CD4-positive, alpha-beta T cell treated with Interleukin-17A for 4 hours (primary cell): ENCODE data around the gene MRM2.

Experiments
- DNase-seq: peaks from one replicate; pipeline ENCODE4 v3.0.0-alpha.2; 2020; ENCODE audit warnings: mixed read lengths

Gene MRM2

GRCh38 chr7:2264158-2264557 lies 22.2 kb upstream of the MRM2 start:
- DNase-seq, result no peak

- DNase-seq, result no peak
Measured at GRCh38 chr7:2263176-2263575, 21.2 kb upstream of the MRM2 start.

GRCh38 chr7:2261611-2262010 lies 19.6 kb upstream of the MRM2 start:
- peak; percentile 39 for DNase-seq

GRCh38 chr7:2260820-2261219 lies 18.8 kb upstream of the MRM2 start:
- no peak for DNase-seq

GRCh38 chr7:2259480-2259879 lies 17.5 kb upstream of the MRM2 start:
- no peak for DNase-seq

- DNase-seq, result no peak
Measured at GRCh38 chr7:2258661-2259365, 16.8 kb upstream of the MRM2 start.

GRCh38 chr7:2257651-2258050 lies 15.6 kb upstream of the MRM2 start:
- DNase-seq, result no peak

GRCh38 chr7:2257046-2257551 lies 15.1 kb upstream of the MRM2 start:
- no peak for DNase-seq

- no peak for DNase-seq
Measured at GRCh38 chr7:2256306-2257045, 14.5 kb upstream of the MRM2 start.

- DNase-seq, result no peak
Measured at GRCh38 chr7:2255145-2256139, 13.4 kb upstream of the MRM2 start.

- DNase-seq, result no peak
Measured at GRCh38 chr7:2254429-2255144, 12.6 kb upstream of the MRM2 start.

GRCh38 chr7:2253525-2254244 lies 11.7 kb upstream of the MRM2 start:
- no peak for DNase-seq

GRCh38 chr7:2253021-2253420 lies 11.0 kb upstream of the MRM2 start:
- no peak for DNase-seq

- DNase-seq, result no peak
Measured at GRCh38 chr7:2251841-2252771, 10.1 kb upstream of the MRM2 start.

- DNase-seq, result no peak
Measured at GRCh38 chr7:2251381-2251780, 9.4 kb upstream of the MRM2 start.

GRCh38 chr7:2249744-2250323 lies 7.8 kb upstream of the MRM2 start:
- no peak for DNase-seq

- peak; percentile 11 for DNase-seq
Measured at GRCh38 chr7:2248984-2249694, 7.1 kb upstream of the MRM2 start.

GRCh38 chr7:2247141-2247995 lies 5.4 kb upstream of the MRM2 start:
- DNase-seq, result peak; percentile 36
